ENCODE data around the gene UBFD1.

GRCh38 chr16:23537390-23537789 lies 20.1 kb upstream of the UBFD1 start:
- no peak for TF ChIP-seq CTCF (IDR thresholded peaks at IDR 0.05)
- TF ChIP-seq POLR2A (IDR thresholded peaks at IDR 0.05), result no peak
